K562 (cell line): Measurements from ENCODE around the gene SAT2. TPM values are rescaled to one million over a fixed set of nuclear protein-coding genes. Genes with fewer than 3 reads are reported as not detected.

Experiments
- ATAC-seq: fragments of 200-7000 bp; cut with Tn5 transposase; 3 replicates; pipeline ENCODE4 v1.9.1; 2020; ENCODE audit warnings: moderate library complexity
- BruUV-seq: library from RNA; stranded (reverse); fragments of 400-500 nt; replicated peaks from 2 replicates; lab custom pipeline; 2021; lab: Mats Ljungman, UMichigan
- CTCF ChIA-PET: fragments of 300-600 bp; formaldehyde crosslinking; extraction: SDS; loops from one replicate; lab custom pipeline; 2021; ENCODE audit warnings: low intra/inter-chr PET ratio; lab: Yijun Ruan, JAX
- POLR2A ChIA-PET: fragments of 300-600, 350-650 bp; sonication (Branson Sonifier 250); formaldehyde crosslinking; extraction: SDS; loops from one replicate; lab custom pipeline; 2021; ENCODE audit warnings: antibody characterized with exemption, inconsistent platforms; lab: Yijun Ruan, JAX
- DNase-seq, 4 experiments: peaks; one replicate each; pipeline versions ENCODE4 v3.0.0 to v3.0.0-alpha.2; 2011 to 2018; ENCODE audit warnings: low spot score in 3 of 4, mixed read lengths in 3 of 4; ENCODE audit errors: extremely low read depth in 1 of 4
- FAIRE-seq: peaks from 2 replicates; lab custom pipeline; 2011; peaks lifted over from hg19 to GRCh38; lab: Jason Lieb, UNC
- H2AFZ ChIP-seq: 2 replicates; pipeline ENCODE4 v1.6.0; 2011; ENCODE audit warnings: low read depth, low read length, control low read depth, inconsistent platforms
- H3K27ac ChIP-seq: fragments of 200-600 bp; 3 replicates; pipeline ENCODE4 v1.8.0; 2011; ENCODE audit warnings: low read depth, mild to moderate bottlenecking, control low read depth, inconsistent platforms, low read length, moderate library complexity, mixed read lengths; ENCODE audit errors: extremely low read depth
- H3K27me3 ChIP-seq, 2 experiments: fragments of 300-600 bp in 1 of 2; 2 replicates in 1 of 2; 3 replicates in 1 of 2; pipeline versions ENCODE4 v1.6.0 to v1.8.0; 2011; ENCODE audit warnings: inconsistent platforms in 2 of 2, low read length in 2 of 2, mild to moderate bottlenecking in 1 of 2, mixed read lengths in 1 of 2, moderate library complexity in 1 of 2; ENCODE audit not compliant: control insufficient read depth in 2 of 2, insufficient read depth in 2 of 2
- H3K36me3 ChIP-seq: fragments of 300-600 bp; 3 replicates; pipeline ENCODE4 v1.8.0; 2011; ENCODE audit warnings: mild to moderate bottlenecking, low read length, inconsistent platforms; ENCODE audit not compliant: control insufficient read depth, insufficient read depth
- H3K4me1 ChIP-seq, 2 experiments: fragments of 200-600 bp in 1 of 2; replicated peaks in 1 of 2; 2 replicates in 1 of 2; 3 replicates in 1 of 2; pipeline versions ENCODE4 v1.5.1 to v1.8.0; 2011; ENCODE audit warnings: inconsistent platforms in 2 of 2, low read length in 2 of 2, mild to moderate bottlenecking in 1 of 2, mixed read lengths in 1 of 2, moderate library complexity in 1 of 2; ENCODE audit not compliant: control insufficient read depth in 2 of 2, insufficient read depth in 2 of 2
- H3K4me2 ChIP-seq: 2 replicates; pipeline ENCODE4 v1.6.1; 2011; ENCODE audit warnings: low read length, control low read depth, inconsistent platforms, mixed read lengths; ENCODE audit not compliant: insufficient read depth
- H3K4me3 ChIP-seq: fragments of 200-600 bp; sonication (generic), shearing (Covaris generic); 2 replicates; pipeline ENCODE4 v1.5.1; 2016; ENCODE audit warnings: control low read depth, inconsistent platforms
- H3K79me2 ChIP-seq: fragments of 200-600 bp; 3 replicates; pipeline ENCODE4 v1.8.0; 2011; ENCODE audit warnings: low read length, inconsistent platforms; ENCODE audit not compliant: control insufficient read depth, insufficient read depth
- H3K9ac ChIP-seq, 2 experiments: 2 replicates each; pipeline versions ENCODE4 v1.6.0 to v1.6.1; 2011; ENCODE audit warnings: low read depth in 2 of 2, low read length in 2 of 2, control low read depth in 1 of 2, inconsistent platforms in 1 of 2, mild to moderate bottlenecking in 1 of 2, mixed read lengths in 1 of 2; ENCODE audit not compliant: insufficient read depth in 1 of 2
- H3K9me1 ChIP-seq: one replicate; pipeline ENCODE4 v1.6.0; 2011; ENCODE audit warnings: inconsistent platforms, mild to moderate bottlenecking, low read length, moderate library complexity; ENCODE audit not compliant: control insufficient read depth, insufficient read depth
- H3K9me3 ChIP-seq: replicated peaks from 2 replicates; pipeline ENCODE4 v1.5.1; 2011; ENCODE audit warnings: low read depth, low read length, inconsistent platforms; ENCODE audit not compliant: control insufficient read depth, insufficient read depth
- H4K20me1 ChIP-seq: replicated peaks from 2 replicates; pipeline ENCODE4 v1.6.1; 2011; ENCODE audit warnings: low read length, inconsistent platforms, mixed read lengths; ENCODE audit not compliant: control insufficient read depth, insufficient read depth
- ATF3 ChIP-seq, 2 experiments: fragments of 450-650 bp in 1 of 2; sonication (generic) in 1 of 2; formaldehyde crosslinking in 1 of 2; IDR thresholded peaks in 1 of 2; conservative IDR thresholded peaks in 1 of 2; 2 replicates each; pipeline versions ENCODE4 v1.6.1 to v1.8.1; 2016 to 2023; ENCODE audit warnings: mild to moderate bottlenecking in 2 of 2, moderate library complexity in 2 of 2, inconsistent platforms in 1 of 2, missing genetic modification reagents in 1 of 2
- BACH1 ChIP-seq: fragments of 200-800 bp; sonication (Bioruptor generic); IDR thresholded peaks from 2 replicates; pipeline ENCODE4 v1.6.1; 2016; ENCODE audit warnings: missing genetic modification characterization, missing compliant biosample characterization
- NFIC ChIP-seq: fragments of 450-650 bp; IDR thresholded peaks from 2 replicates; pipeline ENCODE4 v1.6.1; 2017; ENCODE audit warnings: mild to moderate bottlenecking, inconsistent platforms
- RB1 ChIP-seq: fragments of 450-650 bp; IDR thresholded peaks from 2 replicates; pipeline ENCODE4 v1.6.1; 2017; ENCODE audit warnings: low read depth, mild to moderate bottlenecking
- WGBS: fragments of 100-300 bp; shearing (Covaris generic); methylation state at CpG from one replicate; pipeline ENCODE4 v1.1.6; 2016; ENCODE audit warnings: low coverage, mixed read lengths; ENCODE audit not compliant: insufficient coverage; ENCODE audit errors: missing lambda C conversion rate; 5-methylcytosine and 5-hydroxymethylcytosine counted together
- in situ Hi-C: fragments of 300-500 bp; cut with MboI; formaldehyde crosslinking; loops from 4 replicates; pipeline ENCODE4 v1.15.0; 2018; ENCODE audit warnings: inconsistent platforms, mixed read lengths
- intact Hi-C: fragments of 100-400 bp; cut with micrococcal nuclease; formaldehyde crosslinking; loops from 2 replicates; pipeline ENCODE4 v1.14.2; 2022
- polyA plus RNA-seq, 8 experiments: library from polyadenylated mRNA; depleted of rRNA in 4 of 8; stranded (reverse) in 5 of 8; unstranded in 3 of 8; fragments of >200 nt; fragmentation: Nextera tagmentation in 2 of 8; fragmentation: Illumina TruSeq in 1 of 8; extraction: Ambion mirVana in 2 of 8; extraction: Trizol in 1 of 8; gene quantifications; 2 replicates each; pipeline versions ENCODE4 v1.2.1 to v1.2.3, GENCODE V29; 2011 to 2014; ENCODE audit warnings: inconsistent platforms in 1 of 8, missing spikeins in 1 of 8
- total RNA-seq, 7 experiments: library from RNA; depleted of rRNA in 6 of 7; stranded (reverse); fragments of >200 nt in 6 of 7; fragmentation: Illumina TruSeq in 2 of 7; extraction: Trizol in 2 of 7; gene quantifications; 2 replicates each; pipeline versions ENCODE4 v1.2.1 to v1.2.3, GENCODE V29; 2011 to 2021; ENCODE audit warnings: low replicate concordance in 1 of 7
- TF ChIP-seq, protein P1 (sequence below): fragments of 450-650 bp; formaldehyde crosslinking; IDR thresholded peaks from 2 replicates; pipeline ENCODE4 v1.4.0; 2020; ENCODE audit warnings: mild to moderate bottlenecking, moderate library complexity

SAT2 gene
- total and polyA plus RNA-seq, 9 of the 15 experiments (the other 6 are each of a cell fraction or from before 2014, with no cell fraction given) = 2.0 to 8.0 (median 5.3) TPM

DNA sequence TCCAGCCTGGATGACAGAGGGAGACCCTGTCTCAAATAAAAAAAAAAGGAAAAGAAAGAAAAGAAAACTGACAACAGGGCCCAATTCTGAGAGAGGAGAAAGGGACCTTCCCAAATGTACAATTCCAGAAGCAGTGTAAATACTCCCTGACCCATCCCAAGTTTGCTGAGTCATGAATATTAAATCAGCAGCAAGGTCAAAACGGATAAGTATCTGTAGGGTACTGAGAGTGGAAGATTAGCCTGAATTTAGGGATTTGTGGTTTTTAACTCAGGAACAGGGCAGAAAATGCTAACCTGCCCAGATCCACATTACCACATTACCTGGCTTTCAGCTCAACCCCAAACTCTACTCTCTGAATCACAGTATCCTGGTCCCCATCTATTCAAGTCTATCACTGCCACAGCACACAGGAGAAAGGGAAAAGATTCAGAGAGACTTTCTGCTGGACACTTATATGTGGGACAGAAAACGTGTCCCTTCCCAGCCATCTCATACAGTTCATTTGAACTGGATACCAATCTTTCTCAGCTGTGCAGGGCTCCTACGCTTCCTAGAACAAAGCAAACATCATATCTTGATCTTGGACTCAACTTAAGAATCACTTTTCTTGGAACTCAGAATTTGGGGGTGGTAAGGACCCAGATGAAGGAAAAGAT is 15.9 kb downstream of the SAT2 start (continued):
- TF ChIP-seq ATF3 (IDR thresholded peaks at IDR 0.05) (no peak), ATF3 (CRISPR knock-in tag; conservative IDR thresholded peaks at IDR 0.05) (no peak), BACH1 (tag) (peak; percentile 87)
- TF ChIP-seq, protein P1, sequence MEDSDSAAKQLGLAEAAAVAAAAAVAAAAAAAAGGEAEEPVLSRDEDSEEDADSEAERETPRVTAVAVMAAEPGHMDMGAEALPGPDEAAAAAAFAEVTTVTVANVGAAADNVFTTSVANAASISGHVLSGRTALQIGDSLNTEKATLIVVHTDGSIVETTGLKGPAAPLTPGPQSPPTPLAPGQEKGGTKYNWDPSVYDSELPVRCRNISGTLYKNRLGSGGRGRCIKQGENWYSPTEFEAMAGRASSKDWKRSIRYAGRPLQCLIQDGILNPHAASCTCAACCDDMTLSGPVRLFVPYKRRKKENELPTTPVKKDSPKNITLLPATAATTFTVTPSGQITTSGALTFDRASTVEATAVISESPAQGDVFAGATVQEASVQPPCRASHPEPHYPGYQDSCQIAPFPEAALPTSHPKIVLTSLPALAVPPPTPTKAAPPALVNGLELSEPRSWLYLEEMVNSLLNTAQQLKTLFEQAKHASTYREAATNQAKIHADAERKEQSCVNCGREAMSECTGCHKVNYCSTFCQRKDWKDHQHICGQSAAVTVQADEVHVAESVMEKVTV (CRISPR knock-in tag) = no peak
- TF ChIP-seq, all 486 proteins: peak for 25

- Histone ChIP-seq H3K4me1 (peaks cover 16 to 22% of the 10 kb centered on the region in 2 experiments; a peak in 3 of 5 replicates), H3K4me3 (no peak overlapping the region), H3K9me3 (no peaks in the 10 kb centered on the region), H2AFZ (no peak overlapping the region), H4K20me1 (no peaks in the 10 kb centered on the region; the same call in 1 of the 2 replicates), H3K4me2 (no peak overlapping the region), H3K36me3 (peaks cover 27% of the 10 kb centered on the region; the same call in 2 of the 3 replicates), H3K9ac (no peak overlapping the region), H3K9me1 (peaks cover 6% of the 10 kb centered on the region), H3K27me3 (no peaks in the 10 kb centered on the region), H3K79me2 (peaks cover 51% of the 10 kb centered on the region), H3K27ac (no peak overlapping the region)
- ChIA-PET CTCF (no interaction called here), POLR2A (no interaction called here)
- DNase-seq = no peak
- WGBS = 87% methylated on average over 2 of the region's 2 CpGs
- no peak for ATAC-seq
- BruUV-seq = no TSS peak
- TF ChIP-seq NFIC (peak; percentile 83), RB1 (no peak)
- FAIRE-seq = no peak
- intact Hi-C loops = no loop called here
- in situ Hi-C loops = no loop called here
Measured at GRCh38 chr17:7610641-7611040, 17.0 kb downstream of the SAT2 start.
